A549 treated with Mapracorat at 1 μM for 4 hours (cell line): ENCODE results near the gene MAST2. TPM values are rescaled to one million over a fixed set of nuclear protein-coding genes. Genes with fewer than 3 reads are reported as not detected.

ENCODE experiments used
- total RNA-seq: library from RNA; stranded (reverse); fragments of 200-300 nt; extraction: Qiagen RNA extraction; gene quantifications from 5 replicates; pipeline ENCODE4 v1.2.3, GENCODE V29; 2022

Gene MAST2
- total RNA-seq = 16.0 to 18.4 TPM (median 18.1 TPM) in 5 replicates

DNA sequence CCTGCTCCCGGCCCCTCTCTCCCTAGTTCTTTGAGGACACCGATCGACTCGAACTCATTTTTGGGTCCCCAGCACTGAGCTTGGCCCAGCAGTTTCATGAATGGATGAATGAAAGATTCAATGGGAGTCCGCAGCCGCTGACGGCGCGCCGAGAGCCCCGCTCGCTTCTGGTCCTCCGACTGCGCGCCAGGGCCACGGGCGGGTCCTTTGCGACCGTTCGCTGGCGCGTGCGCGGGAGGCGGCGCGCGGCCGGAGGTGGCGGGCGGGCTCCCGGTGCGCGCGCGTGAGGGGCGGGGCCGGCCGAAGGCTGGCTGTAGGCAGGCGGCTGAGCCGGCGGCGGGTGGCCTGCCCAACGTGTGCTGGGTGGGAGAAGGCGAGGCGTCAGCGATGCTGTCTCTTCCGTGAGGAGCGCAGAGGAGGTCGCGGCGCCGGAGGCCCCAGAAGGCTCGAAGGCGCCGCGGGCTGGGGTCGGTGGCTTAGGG lies at the start of gene MAST2:
MAST2 (plus strand) TSS at position 314 of the 482 bp plus-strand sequence. CDS start 284 bp downstream, outside the sequence.

Other genes starting within 250 kb of the MAST2 start
- 103 to 152 TPM (median 120 TPM) in 5 replicates for gene NASP, start 219.6 kb upstream of the MAST2 start, total RNA-seq
- gene CCDC17, start 179.6 kb upstream of the MAST2 start, total RNA-seq = 0.14 to 0.36 TPM (median 0.28 TPM) in 5 replicates
- gene GPBP1L1, start 117.1 kb upstream of the MAST2 start, total RNA-seq = 31.7 to 44.7 TPM (median 33.6 TPM) in 5 replicates
- 16.2 to 22.8 TPM (median 19.7 TPM) in 5 replicates for gene TMEM69, start 115.4 kb upstream of the MAST2 start, total RNA-seq
- 4.1 to 6.0 TPM (median 5.0 TPM) in 5 replicates for gene IPP, start 53.0 kb upstream of the MAST2 start, total RNA-seq